IMR-90 (cell line): Measurements from ENCODE around the gene SNAPIN. TPM values are rescaled to one million over a fixed set of nuclear protein-coding genes. Genes with fewer than 3 reads are reported as not detected.

ENCODE experiments used
- ATAC-seq: fragments of 200-7000 bp; cut with Tn5 transposase; 2 replicates; pipeline ENCODE4 v1.9.1; 2020; ENCODE audit warnings: low read depth, mild to moderate bottlenecking, moderate library complexity
- BruUV-seq: library from RNA; stranded (reverse); fragments of 400-500 nt; replicated peaks from 2 replicates; lab custom pipeline; 2021; lab: Mats Ljungman, UMichigan
- CTCF ChIA-PET: fragments of 300-600 bp; formaldehyde crosslinking; extraction: SDS; loops from one replicate; lab custom pipeline; 2021; ENCODE audit warnings: antibody characterized with exemption; lab: Yijun Ruan, JAX
- POLR2A ChIA-PET: fragments of 300-600 bp; sonication (Branson Sonifier 250); formaldehyde crosslinking; loops from one replicate; lab custom pipeline; 2022; ENCODE audit warnings: antibody characterized with exemption; ENCODE audit not compliant: unreplicated experiment; lab: Charles Lee
- DNase-seq: peaks from one replicate; pipeline ENCODE4 v3.0.0; 2013
- H2AFZ ChIP-seq: replicated peaks from 2 replicates; pipeline ENCODE3; 2013; ENCODE audit warnings: low read length, mild to moderate bottlenecking; ENCODE audit not compliant: poor library complexity
- H2AK5ac ChIP-seq: 2 replicates; pipeline ENCODE4 v1.6.1; 2013; ENCODE audit warnings: low read depth, low read length, inconsistent platforms
- H2AK9ac ChIP-seq: replicated peaks from 2 replicates; pipeline ENCODE3; 2013; ENCODE audit warnings: mild to moderate bottlenecking, low read depth, low read length, moderate library complexity; ENCODE audit not compliant: poor library complexity
- H2BK120ac ChIP-seq: 2 replicates; pipeline ENCODE4 v1.6.1; 2013; ENCODE audit warnings: low read depth, low read length, inconsistent platforms
- H2BK15ac ChIP-seq: 3 replicates; pipeline ENCODE4 v1.6.1; 2013; ENCODE audit warnings: low read depth, low read length, inconsistent platforms
- H2BK20ac ChIP-seq: 2 replicates; pipeline ENCODE4 v1.6.1; 2013; ENCODE audit warnings: low read depth, mild to moderate bottlenecking, inconsistent platforms, low read length, moderate library complexity
- H2BK5ac ChIP-seq: 2 replicates; pipeline ENCODE4 v1.6.1; 2013; ENCODE audit warnings: mild to moderate bottlenecking, low read depth, low read length, inconsistent platforms; ENCODE audit not compliant: poor library complexity, severe bottlenecking
- H3K14ac ChIP-seq: replicated peaks from 2 replicates; pipeline ENCODE4 v1.6.1; 2013; ENCODE audit warnings: low read depth, low read length, inconsistent platforms
- H3K18ac ChIP-seq: 2 replicates; pipeline ENCODE4 v1.6.1; 2013; ENCODE audit warnings: low read depth, low read length, control low read depth
- H3K23ac ChIP-seq: 2 replicates; pipeline ENCODE4 v1.6.1; 2013; ENCODE audit warnings: low read depth, low read length, inconsistent platforms
- H3K27ac ChIP-seq: 2 replicates; pipeline ENCODE4 v1.5.1; 2013; ENCODE audit warnings: mild to moderate bottlenecking, control low read depth, low read length; ENCODE audit not compliant: insufficient read depth
- H3K27me3 ChIP-seq: 2 replicates; pipeline ENCODE4 v1.6.1; 2013; ENCODE audit warnings: low read length; ENCODE audit not compliant: control insufficient read depth, insufficient read depth
- H3K36me3 ChIP-seq: 2 replicates; pipeline ENCODE4 v1.6.1; 2013; ENCODE audit warnings: low read length, mixed read lengths; ENCODE audit not compliant: control insufficient read depth, insufficient read depth
- H3K4ac ChIP-seq: 2 replicates; pipeline ENCODE4 v1.6.1; 2013; ENCODE audit warnings: low read depth, low read length, inconsistent platforms
- H3K4me1 ChIP-seq: 2 replicates; pipeline ENCODE4 v1.6.1; 2013; ENCODE audit warnings: low read length, mixed read lengths; ENCODE audit not compliant: control insufficient read depth, insufficient read depth
- H3K4me2 ChIP-seq: 2 replicates; pipeline ENCODE4 v1.6.1; 2013; ENCODE audit warnings: low read depth, mild to moderate bottlenecking, control low read depth, low read length, moderate library complexity
- H3K4me3 ChIP-seq: 2 replicates; pipeline ENCODE4 v1.5.1; 2013; ENCODE audit warnings: low read depth, mild to moderate bottlenecking, control low read depth, low read length, moderate library complexity; ENCODE audit not compliant: insufficient read depth
- H3K56ac ChIP-seq: 2 replicates; pipeline ENCODE4 v1.6.1; 2013; ENCODE audit warnings: low read length, inconsistent platforms; ENCODE audit not compliant: insufficient read depth; ENCODE audit errors: extremely low read depth
- H3K79me1 ChIP-seq, 2 experiments: 2 replicates each; pipeline ENCODE4 v1.6.1; 2013; ENCODE audit warnings: low read length in 2 of 2, inconsistent platforms in 1 of 2, low read depth in 1 of 2
- H3K9ac ChIP-seq: 2 replicates; pipeline ENCODE4 v1.6.1; 2013; ENCODE audit warnings: low read depth, low read length, control low read depth
- H3K9me1 ChIP-seq: 2 replicates; pipeline ENCODE4 v1.6.1; 2013; ENCODE audit warnings: low read length, inconsistent platforms; ENCODE audit not compliant: insufficient read depth
- H3K9me3 ChIP-seq: 2 replicates; pipeline ENCODE4 v1.6.1; 2013; ENCODE audit warnings: low read length; ENCODE audit not compliant: control insufficient read depth, insufficient read depth
- H4K20me1 ChIP-seq: 2 replicates; pipeline ENCODE4 v1.6.1; 2013; ENCODE audit warnings: low read length, inconsistent platforms; ENCODE audit not compliant: insufficient read depth
- H4K5ac ChIP-seq: 2 replicates; pipeline ENCODE4 v1.6.1; 2013; ENCODE audit warnings: mild to moderate bottlenecking, low read depth, low read length, control low read depth
- H4K8ac ChIP-seq, 2 experiments: 2 replicates each; pipeline ENCODE4 v1.6.1; 2013; ENCODE audit warnings: low read depth in 2 of 2, low read length in 2 of 2, control low read depth in 1 of 2, inconsistent platforms in 1 of 2
- H4K91ac ChIP-seq: 2 replicates; pipeline ENCODE4 v1.6.1; 2013; ENCODE audit warnings: low read depth, low read length, inconsistent platforms; ENCODE audit not compliant: insufficient read depth
- CHD1 ChIP-seq: IDR thresholded peaks from 2 replicates; pipeline ENCODE4 v1.6.1; 2012; ENCODE audit warnings: low read depth, low read length, improper control_type of control experiment
- MAFK ChIP-seq: IDR thresholded peaks from 2 replicates; pipeline ENCODE4 v1.6.1; 2012; ENCODE audit warnings: low read depth, low read length, improper control_type of control experiment
- RAD21 ChIP-seq: IDR thresholded peaks from 2 replicates; pipeline ENCODE4 v1.6.1; 2012; ENCODE audit warnings: low read length, improper control_type of control experiment
- WGBS, 2 experiments: methylation state at CpG; one replicate each; pipeline versions ENCODE4 v1.1.5 to v1.1.7; 2013; ENCODE audit warnings: missing lambda C conversion rate in 2 of 2; ENCODE audit not compliant: insufficient read length in 1 of 2; ENCODE audit errors: extremely low coverage in 2 of 2; 5-methylcytosine and 5-hydroxymethylcytosine counted together
- dilution Hi-C: fragments of 300-500 bp; cut with HindIII; formaldehyde crosslinking; loops from one replicate; pipeline ENCODE4 v1.14.3; 2018; ENCODE audit warnings: low sequenced_read_pairs; ENCODE audit not compliant: unreplicated experiment
- in situ Hi-C: fragments of 300-500 bp; cut with MboI; formaldehyde crosslinking; loops from 3 replicates; pipeline ENCODE4 v1.14.3; 2019; ENCODE audit warnings: low sequenced_read_pairs, inconsistent platforms, mixed read lengths
- intact Hi-C: fragments of 100-400 bp; cut with micrococcal nuclease; formaldehyde crosslinking; loops from 2 replicates; pipeline ENCODE4 v1.10.0; 2022
- polyA plus RNA-seq, 3 experiments: library from polyadenylated mRNA; depleted of rRNA; stranded (reverse); fragments of >200 nt; gene quantifications; 2 replicates each; pipeline ENCODE4 v1.2.3, GENCODE V29; 2012; ENCODE audit warnings: low replicate concordance in 1 of 3
- total RNA-seq: library from RNA; depleted of rRNA; stranded (reverse); fragments of >200 nt; gene quantifications from 2 replicates; pipeline ENCODE4 v1.2.3, GENCODE V29; 2012

SNAPIN gene
- total and polyA plus RNA-seq, 2 of the 4 experiments (the other 2 are of a cell fraction): 37.4 to 40.9 TPM

DNA sequence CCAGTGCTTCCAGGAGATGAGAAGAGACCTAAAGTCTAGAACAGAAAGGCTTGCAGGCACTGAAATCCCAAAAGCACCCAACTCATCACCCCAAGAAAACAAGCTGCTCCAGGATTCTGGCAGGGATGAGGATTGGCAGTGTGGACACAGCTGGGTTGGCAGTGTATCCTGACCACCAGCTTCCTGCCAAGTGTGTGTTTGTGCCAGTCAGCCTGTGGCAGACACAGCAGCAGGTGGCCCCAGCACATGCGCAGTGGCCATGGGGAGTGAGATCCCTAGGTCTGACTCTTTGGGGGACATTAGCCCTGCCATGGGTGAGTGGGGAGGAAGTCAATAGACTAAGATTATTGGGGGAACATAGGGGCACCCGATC lies 8.7 kb upstream of the SNAPIN start:
- POLR2A ChIA-PET: no interaction called here
- in situ Hi-C loops: loop anchor here (10.0 kb wide), 1 partner anchor 135 kb away; no protein-coding TSS in a partner anchor
- ATAC-seq: no peak

More for the DNA sequence above, 8.7 kb upstream of the SNAPIN start:
- CTCF ChIA-PET: interaction anchor here (0.8 kb wide), 1 partner anchor 81 kb away, joined by 3 read pairs; no protein-coding TSS in a partner anchor
- Histone ChIP-seq H3K14ac (no peak overlapping the region), H3K79me1 (peaks cover 0 to 13% of the 10 kb centered on the region in 2 experiments; a peak in 3 of 4 replicates), H3K4me3 (no peak overlapping the region), H3K9me1 (peaks cover 10% of the 10 kb centered on the region), H2AK9ac (peak overlapping the region; percentile 81), H3K23ac (no peak overlapping the region), H2BK20ac (no peak overlapping the region), H3K36me3 (peaks cover 15% of the 10 kb centered on the region), H3K9ac (no peak overlapping the region), H2AK5ac (no peak overlapping the region), H3K9me3 (no peaks in the 10 kb centered on the region), H3K56ac (no peak overlapping the region), H4K91ac (no peak overlapping the region), H3K4me2 (no peak overlapping the region), H4K8ac (no peak overlapping the region), H2BK5ac (no peak overlapping the region), H3K4ac (no peak overlapping the region), H4K20me1 (no peaks in the 10 kb centered on the region), H4K5ac (no peak overlapping the region), H3K18ac (no peak overlapping the region), H2BK120ac (no peak overlapping the region), H3K27me3 (no peaks in the 10 kb centered on the region), H2BK15ac (no peak overlapping the region), H3K4me1 (peaks cover 7% of the 10 kb centered on the region), H3K27ac (no peak overlapping the region), H2AFZ (peak overlapping the region; percentile 62)
- dilution Hi-C loops (no loop called here), intact Hi-C loops (no loop called here)
- BruUV-seq: no TSS peak
- TF ChIP-seq RAD21: no peak
- no peak for TF ChIP-seq CHD1
- TF ChIP-seq MAFK: no peak
- no CpG with 5 or more reads among the region's 2 CpGs for WGBS, 2 experiments
- DNase-seq: no peak
